Small intestine (tissue), 7 donors: Measurements from ENCODE around the gene NF1. TPM values are rescaled to one million over a fixed set of nuclear protein-coding genes. Genes with fewer than 3 reads are reported as not detected.

ENCODE experiments used
- DNase-seq, 2 donors: peaks; one replicate each; pipeline versions ENCODE4 v3.0.0 to v3.0.0-alpha.2; 2013
- FAIRE-seq: peaks from 2 replicates; lab custom pipeline; 2012; peaks lifted over from hg19 to GRCh38; lab: Jason Lieb, UNC
- H3K27ac ChIP-seq, 3 donors: one replicate each; pipeline ENCODE4 v1.5.1; 2013; ENCODE audit warnings: low read length in 2 of 3, mild to moderate bottlenecking in 2 of 3, control low read depth in 1 of 3, inconsistent platforms in 1 of 3, low read depth in 1 of 3, moderate library complexity in 1 of 3
- H3K27me3 ChIP-seq, 3 donors: one replicate each; pipeline ENCODE4 v1.6.1; 2013; ENCODE audit warnings: low read length in 3 of 3, inconsistent platforms in 1 of 3; ENCODE audit not compliant: control insufficient read depth in 3 of 3, insufficient read depth in 3 of 3
- H3K36me3 ChIP-seq, 3 donors: one replicate each; pipeline ENCODE4 v1.6.1; 2013; ENCODE audit warnings: low read length in 3 of 3, inconsistent platforms in 1 of 3, low read depth in 1 of 3, mild to moderate bottlenecking in 1 of 3, moderate library complexity in 1 of 3; ENCODE audit not compliant: control insufficient read depth in 3 of 3, insufficient read depth in 2 of 3
- H3K4me1 ChIP-seq, 3 donors: one replicate each; pipeline ENCODE4 v1.6.1; 2013; ENCODE audit warnings: low read length in 2 of 3, inconsistent platforms in 1 of 3, low read depth in 1 of 3, mild to moderate bottlenecking in 1 of 3, moderate library complexity in 1 of 3; ENCODE audit not compliant: control insufficient read depth in 3 of 3, insufficient read depth in 2 of 3
- H3K4me3 ChIP-seq, 3 donors: one replicate each; pipeline ENCODE4 v1.5.1; 2013; ENCODE audit warnings: low read length in 3 of 3, control low read depth in 1 of 3, inconsistent platforms in 1 of 3, low read depth in 1 of 3, mild to moderate bottlenecking in 1 of 3, moderate library complexity in 1 of 3
- H3K9me3 ChIP-seq, 2 donors: one replicate each; pipeline ENCODE4 v1.6.1; 2013; ENCODE audit warnings: low read depth in 1 of 2, low read length in 1 of 2; ENCODE audit not compliant: control insufficient read depth in 2 of 2, insufficient read depth in 1 of 2
- WGBS, 3 donors: extraction: QIAGEN DNeasy Blood & Tissue Kit; methylation state at CpG; one replicate each; pipeline ENCODE4 v1.1.7; 2013; 5-methylcytosine and 5-hydroxymethylcytosine counted together
- polyA plus RNA-seq, 4 donors: library from polyadenylated mRNA; stranded (reverse) in 3 of 4; unstranded in 1 of 4; fragments of 200-250 nt in 3 of 4; fragments of 120-200 nt in 1 of 4; gene quantifications; one replicate each; pipeline versions ENCODE4 v1.2.1 to v1.2.3, GENCODE V29; 2013
- donor health status: healthy with polysubstance abuse.
- donor health status: control.
- donor health status: control.
- donor health status: Bipolar disorder and iron deficiency.
- donor health status: healthy.

NF1 gene
- polyA plus RNA-seq, 4 donors, result 7.7 to 27.3 (median 9.5) TPM

DNA sequence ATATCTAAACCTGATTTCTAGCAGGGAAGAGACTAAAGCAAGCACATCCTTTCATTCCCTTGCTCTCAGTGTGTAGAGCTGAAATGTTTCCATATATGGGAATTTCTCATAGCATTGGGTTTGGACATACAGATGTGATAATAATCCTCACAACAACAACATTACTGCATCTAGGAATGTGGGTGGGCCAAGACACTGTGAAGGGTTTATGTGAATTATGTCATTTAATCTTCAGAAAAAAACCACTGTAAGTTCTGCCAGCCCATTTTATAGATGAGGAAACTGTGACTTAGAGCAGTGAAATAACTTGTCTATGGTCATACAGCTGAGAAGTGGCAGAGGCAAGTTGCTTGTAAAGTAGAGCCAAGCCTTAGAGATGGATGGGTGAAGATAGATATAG is 197.0 kb downstream of the NF1 start:
- no peak overlapping the region for H3K4me3 ChIP-seq
- peaks cover 1 to 3% (median 2%) of the 10 kb centered on the region in 3 donors for H3K36me3 ChIP-seq
- no peak for DNase-seq
- H3K4me1 ChIP-seq, result no peaks in the 10 kb centered on the region
- no peak for FAIRE-seq
- H3K27ac ChIP-seq, result no peak overlapping the region
- H3K27me3 ChIP-seq, result no peaks in the 10 kb centered on the region
- no peaks in the 10 kb centered on the region for H3K9me3 ChIP-seq

DNA sequence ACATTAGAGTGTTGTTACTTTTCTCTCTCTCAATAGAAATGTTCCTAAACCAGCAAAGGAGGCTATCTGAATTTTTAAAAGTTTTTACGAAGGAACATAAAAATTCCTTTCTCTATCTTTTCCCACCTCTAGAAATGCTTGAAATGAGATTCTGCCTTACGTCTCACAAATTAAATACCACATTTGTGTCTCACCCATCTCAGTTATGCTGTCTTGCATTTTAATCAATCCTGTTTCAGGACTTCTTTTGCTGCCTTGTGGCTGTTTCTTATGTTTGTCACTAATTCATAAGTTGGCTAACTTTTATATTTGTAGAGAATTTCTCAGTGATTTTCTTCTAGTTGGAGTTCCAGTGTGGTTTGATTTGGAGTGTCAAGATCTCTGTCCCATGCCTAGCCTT is 198.8 kb downstream of the NF1 start:
- no peak overlapping the region for H3K27ac ChIP-seq
- H3K27me3 ChIP-seq, result no peaks in the 10 kb centered on the region
- H3K4me1 ChIP-seq, result no peaks in the 10 kb centered on the region
- WGBS, 3 donors, result 93 to 98% (median 95%) methylated on average over 2 of the region's 2 CpGs
- no peaks in the 10 kb centered on the region for H3K9me3 ChIP-seq
- FAIRE-seq (no peak), DNase-seq (no peak)
- peaks cover 0 to 3% (median 1%) of the 10 kb centered on the region in 3 donors for H3K36me3 ChIP-seq
- no peak overlapping the region for H3K4me3 ChIP-seq

DNA sequence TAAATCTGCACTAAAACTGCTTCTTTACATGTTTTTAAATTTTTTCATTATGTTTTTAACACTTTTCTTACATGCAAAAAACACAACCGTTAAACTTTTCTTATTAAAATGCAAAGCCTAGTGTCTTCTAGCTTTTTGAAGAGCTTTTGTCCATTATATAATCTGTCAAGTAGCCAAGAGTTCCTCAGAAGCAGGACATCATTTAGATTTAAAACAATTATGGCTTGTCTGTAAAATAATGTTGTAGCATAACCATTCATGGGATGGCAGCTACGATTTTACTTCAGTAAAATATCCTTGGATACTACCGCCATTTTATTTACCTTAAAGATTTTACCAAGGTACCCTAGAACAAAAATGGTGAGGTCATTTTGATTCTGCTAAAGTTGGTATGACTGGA is 199.5 kb downstream of the NF1 start:
- DNase-seq, result no peak
- Histone ChIP-seq H3K9me3 (no peaks in the 10 kb centered on the region), H3K27me3 (no peaks in the 10 kb centered on the region), H3K27ac (no peak overlapping the region), H3K4me3 (no peak overlapping the region), H3K4me1 (no peaks in the 10 kb centered on the region), H3K36me3 (peaks cover 0 to 3% (median 1%) of the 10 kb centered on the region in 3 donors)
- WGBS, 3 donors, result 94 to 98% (median 96%) methylated on average over 3 of the region's 3 CpGs
- no peak for FAIRE-seq

DNA sequence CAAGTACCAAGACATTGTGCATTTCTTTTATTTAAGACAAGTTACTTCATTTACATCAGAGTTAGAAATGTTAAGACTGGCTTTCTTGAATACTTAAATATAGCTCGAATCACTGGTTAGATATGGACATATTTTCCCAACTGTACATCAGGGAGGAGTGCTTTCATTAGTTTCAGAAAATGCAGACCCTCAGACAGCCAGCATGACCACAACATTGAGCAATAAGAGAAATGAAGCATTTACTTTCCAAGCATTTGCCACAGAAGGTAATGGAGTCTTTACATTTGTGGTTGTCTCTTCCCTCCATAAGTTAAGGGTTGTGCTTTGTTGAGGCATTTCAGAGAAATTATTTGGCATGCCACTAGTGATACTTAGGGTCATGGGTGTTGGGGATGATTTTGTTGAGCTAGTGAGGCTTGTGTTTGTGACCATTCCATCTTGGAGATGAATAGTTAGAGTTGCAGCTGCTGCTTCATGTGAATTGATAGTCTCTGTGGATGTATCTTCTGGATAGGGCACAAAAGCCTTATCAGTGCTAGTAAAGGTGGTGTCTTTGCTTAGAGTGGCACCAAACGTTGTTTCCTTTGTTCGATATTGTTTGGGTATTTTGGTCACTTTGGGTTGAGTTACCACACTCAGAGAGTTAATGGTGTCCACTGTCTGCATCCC is 200.2 kb downstream of the NF1 start:
- FAIRE-seq, result no peak
- Histone ChIP-seq H3K4me3 (no peak overlapping the region), H3K36me3 (peaks cover 0 to 3% (median 1%) of the 10 kb centered on the region in 3 donors), H3K4me1 (no peaks in the 10 kb centered on the region), H3K9me3 (no peaks in the 10 kb centered on the region), H3K27ac (no peak overlapping the region), H3K27me3 (no peaks in the 10 kb centered on the region)
- DNase-seq, result no peak
- 83 to 86% (median 85%) methylated on average over 3 of the region's 3 CpGs for whole genome bisulfite sequencing, 3 donors

DNA sequence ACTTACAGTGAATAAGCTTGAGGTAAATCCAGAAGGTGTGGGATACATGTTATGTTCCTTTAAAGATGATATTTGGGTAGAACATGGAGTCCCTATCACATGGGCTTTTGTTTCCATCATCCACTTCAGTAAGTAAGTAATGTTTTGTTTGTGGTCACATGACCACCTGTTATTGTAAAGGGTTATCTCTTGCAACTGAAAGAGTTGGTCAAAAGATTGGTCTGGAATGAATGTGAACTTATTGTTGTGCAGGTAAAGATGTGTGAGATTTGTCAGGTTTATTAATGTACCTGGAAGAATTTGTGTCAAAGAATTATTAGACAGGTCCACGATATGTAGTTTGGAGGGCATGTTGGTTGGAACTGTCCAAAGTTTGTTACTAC is 200.7 kb downstream of the NF1 start:
- Histone ChIP-seq H3K4me1 (no peaks in the 10 kb centered on the region), H3K9me3 (no peaks in the 10 kb centered on the region), H3K27ac (no peak overlapping the region), H3K4me3 (no peak overlapping the region), H3K36me3 (peaks cover 0 to 3% (median 1%) of the 10 kb centered on the region in 3 donors), H3K27me3 (no peaks in the 10 kb centered on the region)
- no peak for DNase-seq
- WGBS, 3 donors, result 90 to 100% (median 90%) methylated on average over 1 of the region's 1 CpG
- FAIRE-seq, result no peak

DNA sequence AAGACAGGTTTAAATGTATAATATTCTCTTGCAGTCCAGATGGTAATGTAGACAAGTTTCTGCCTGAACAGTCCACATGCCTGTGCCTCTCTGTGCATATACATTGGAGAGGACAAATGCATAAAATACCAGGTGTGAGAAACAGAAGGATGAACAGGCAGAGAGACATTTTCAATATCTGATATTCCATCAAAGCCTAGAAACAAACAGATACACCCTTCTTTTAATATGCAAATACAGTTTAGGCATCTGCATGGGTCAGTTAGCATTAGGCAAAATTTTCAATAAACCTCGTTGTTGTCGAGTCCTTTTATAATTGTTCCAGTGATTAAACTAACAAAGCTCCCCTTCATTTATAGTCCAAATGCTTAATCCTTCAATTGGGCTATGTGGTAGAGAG is 201.4 kb downstream of the NF1 start:
- 82 to 91% (median 91%) methylated on average over 2 of the region's 2 CpGs for WGBS, 3 donors

DNA sequence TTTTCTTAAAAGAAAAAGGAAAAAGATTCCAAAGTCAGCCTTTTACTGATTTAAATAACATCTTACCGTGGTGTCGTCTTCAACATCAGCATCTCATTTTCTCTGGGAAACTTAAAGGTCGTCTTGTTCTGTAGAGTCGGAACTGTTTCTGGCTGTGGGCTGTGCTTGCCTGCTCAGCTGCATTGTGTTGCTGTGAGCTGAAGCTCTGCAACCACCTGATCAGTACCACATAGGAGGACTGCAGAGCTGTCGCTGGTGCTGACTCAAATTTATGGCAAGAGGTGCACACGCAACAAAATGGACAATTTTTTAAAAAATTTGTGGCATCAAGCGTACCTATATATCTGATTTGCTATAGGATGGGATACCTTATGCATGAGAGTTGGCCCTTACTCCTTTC is 202.3 kb downstream of the NF1 start, which contains the start of gene OMG:
TSS of gene OMG (minus strand) at position 150 of the 400 bp plus-strand sequence. CDS start 908 bp downstream, outside the sequence.
- no peaks in the 10 kb centered on the region for H3K9me3 ChIP-seq
- 90 to 94% (median 92%) methylated on average over 7 of the region's 7 CpGs for WGBS, 3 donors

More for the DNA sequence above, 201.4 kb downstream of the NF1 start:
- Histone ChIP-seq H3K36me3 (peaks cover 0 to 3% (median 1%) of the 10 kb centered on the region in 3 donors), H3K4me3 (no peak overlapping the region), H3K27ac (no peak overlapping the region), H3K27me3 (no peaks in the 10 kb centered on the region), H3K9me3 (no peaks in the 10 kb centered on the region), H3K4me1 (no peaks in the 10 kb centered on the region)
- DNase-seq (no peak), FAIRE-seq (no peak)

DNA sequence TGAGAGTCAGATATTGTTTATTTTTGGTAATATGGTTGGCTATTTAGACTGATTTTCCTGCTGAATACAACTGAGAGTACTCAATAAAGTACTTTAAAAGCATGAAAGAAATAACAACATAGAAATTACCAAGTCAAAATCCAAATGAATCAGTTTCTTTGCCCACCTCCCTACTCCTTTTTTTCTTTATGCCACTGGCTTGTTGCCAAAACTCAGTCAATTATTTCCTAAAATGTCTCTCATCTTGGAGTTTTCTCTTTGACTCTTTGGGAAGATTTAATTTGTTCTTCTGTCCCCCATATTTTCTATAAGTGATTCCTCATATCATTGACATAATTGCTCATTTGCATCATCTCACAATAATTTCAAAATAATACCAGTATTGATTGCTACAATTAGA is 204.8 kb downstream of the NF1 start:
- DNase-seq, result no peak
- H3K27ac ChIP-seq, result no peak overlapping the region
- peaks cover 0 to 6% (median 0%) of the 10 kb centered on the region in 3 donors for H3K36me3 ChIP-seq
- no peaks in the 10 kb centered on the region for H3K9me3 ChIP-seq
- H3K27me3 ChIP-seq, result no peaks in the 10 kb centered on the region
- H3K4me3 ChIP-seq, result no peak overlapping the region
- FAIRE-seq, result no peak
- no peaks in the 10 kb centered on the region for H3K4me1 ChIP-seq

More for the DNA sequence above, 202.3 kb downstream of the NF1 start, which contains the start of gene OMG:
- H3K4me1 ChIP-seq, result no peaks in the 10 kb centered on the region
- H3K36me3 ChIP-seq, result peaks cover 0 to 3% (median 1%) of the 10 kb centered on the region in 3 donors
- H3K4me3 ChIP-seq, result no peak within 1 kb of the TSS
- FAIRE-seq, result no peak
- H3K27me3 ChIP-seq, result no peaks in the 10 kb centered on the region
- no peak within 1 kb of the TSS for H3K27ac ChIP-seq
- DNase-seq, result no peak

DNA sequence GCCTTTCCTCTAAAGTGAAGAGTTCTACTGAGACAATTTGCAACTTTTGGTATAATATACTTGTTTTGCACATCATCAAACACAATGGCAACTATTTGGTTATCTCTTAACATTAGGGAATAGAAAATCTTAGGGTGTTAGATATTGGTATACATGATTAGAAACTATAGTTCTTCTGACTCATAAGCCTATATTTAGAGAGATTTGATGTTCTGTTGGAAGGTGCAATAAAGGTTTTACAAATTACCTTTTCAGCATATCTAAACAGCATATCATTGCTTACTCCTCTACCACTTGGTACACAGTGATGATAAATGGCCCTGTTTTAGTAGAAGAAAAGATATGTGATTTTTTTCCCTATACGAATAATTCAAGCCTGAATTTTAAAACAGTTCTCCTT is 212.9 kb downstream of the NF1 start:
- Histone ChIP-seq H3K27ac (no peak overlapping the region), H3K27me3 (no peaks in the 10 kb centered on the region), H3K4me3 (no peak overlapping the region), H3K4me1 (peaks cover 0 to 3% (median 3%) of the 10 kb centered on the region in 3 donors), H3K36me3 (peaks cover 0 to 5% (median 3%) of the 10 kb centered on the region in 3 donors), H3K9me3 (no peaks in the 10 kb centered on the region)
- WGBS, 3 donors, result 70 to 91% (median 74%) methylated on average over 1 of the region's 1 CpG
- FAIRE-seq (no peak), DNase-seq (no peak)
